Measurements from ENCODE around the gene GPRC5D.
A peak's percentile ranks its signal among the peaks of the same experiment; 100 is the strongest.

Gene GPRC5D

DNA sequence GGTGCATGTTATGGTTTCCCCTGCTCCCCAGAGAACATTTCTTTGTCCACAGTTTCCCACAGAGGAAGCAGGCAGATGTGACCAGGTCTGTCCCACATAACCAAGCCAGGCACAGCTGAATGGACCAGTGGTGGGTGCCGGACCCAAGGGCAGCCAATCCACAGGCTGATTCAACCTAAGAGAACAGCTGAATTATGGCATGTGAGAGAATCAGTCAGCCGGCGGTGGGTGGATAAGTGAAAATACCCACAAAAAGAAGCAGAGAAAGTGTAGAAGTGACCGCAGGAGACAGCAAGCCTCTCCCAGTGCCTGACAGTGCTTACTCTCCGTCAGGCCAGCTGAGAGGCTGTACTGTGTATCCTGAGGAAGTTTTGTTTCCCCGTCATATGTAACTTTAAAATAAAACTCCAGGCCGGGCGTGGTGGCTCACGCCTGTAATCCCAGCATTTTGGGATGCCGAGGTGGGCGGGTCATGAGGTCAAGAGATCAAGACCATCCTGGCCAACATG is 14.9 kb downstream of the GPRC5D start:
- DNase-seq (ENCODE audit: low spot score), result no peak

GRCh38 chr12:12934556-12934955 is 17.4 kb downstream of the GPRC5D start:
- no peak for DNase-seq (ENCODE audit: low spot score)

DNA sequence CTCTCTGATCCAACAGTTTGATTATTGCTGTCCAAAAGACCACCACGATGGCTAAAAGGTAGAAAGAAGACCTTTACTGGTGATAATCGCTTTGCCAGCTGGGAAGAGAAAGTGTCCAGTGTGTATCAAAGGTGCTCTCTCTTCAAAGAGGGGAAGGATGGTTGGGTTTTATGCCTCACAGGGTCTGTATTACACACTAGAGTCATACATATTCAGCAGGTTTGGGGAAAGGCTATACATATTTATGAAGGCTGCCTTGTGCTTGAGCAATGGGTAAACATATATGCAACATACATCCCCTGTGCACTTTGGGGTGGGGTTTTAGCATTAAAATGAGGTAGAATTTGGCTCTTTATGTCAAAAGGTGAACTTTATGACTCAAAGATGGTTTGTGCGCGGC is 18.2 kb downstream of the GPRC5D start:
- no peak for DNase-seq (ENCODE audit: low spot score)

DNA sequence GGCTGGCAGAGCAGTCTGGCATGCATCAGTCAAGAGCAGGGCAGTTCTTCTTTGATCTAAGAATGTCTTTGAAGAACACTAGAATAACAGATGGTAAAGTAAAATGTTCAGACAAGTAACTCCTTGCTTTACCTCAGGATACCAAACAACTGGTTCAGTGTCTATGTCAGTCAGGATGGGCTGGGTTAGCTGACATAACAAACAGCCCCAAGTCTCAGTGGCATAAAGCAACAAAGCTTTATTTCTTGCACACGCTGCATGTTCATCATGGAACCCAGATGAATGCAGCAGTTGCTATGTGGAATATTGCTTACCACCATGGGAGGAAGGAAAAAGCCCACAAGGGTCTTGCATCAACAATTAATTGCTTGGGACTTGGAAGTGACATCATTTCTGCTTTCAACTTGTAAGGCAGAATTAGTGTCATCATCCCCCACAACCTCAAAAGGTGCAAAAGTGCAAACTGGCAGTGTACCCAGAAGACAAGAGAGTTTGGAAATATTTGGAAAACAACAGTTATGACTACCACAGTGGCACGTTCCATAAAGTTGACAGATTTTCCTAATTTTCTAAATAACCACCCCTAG is 21.2 kb downstream of the GPRC5D start:
- no peak for DNase-seq (ENCODE audit: low spot score)

DNA sequence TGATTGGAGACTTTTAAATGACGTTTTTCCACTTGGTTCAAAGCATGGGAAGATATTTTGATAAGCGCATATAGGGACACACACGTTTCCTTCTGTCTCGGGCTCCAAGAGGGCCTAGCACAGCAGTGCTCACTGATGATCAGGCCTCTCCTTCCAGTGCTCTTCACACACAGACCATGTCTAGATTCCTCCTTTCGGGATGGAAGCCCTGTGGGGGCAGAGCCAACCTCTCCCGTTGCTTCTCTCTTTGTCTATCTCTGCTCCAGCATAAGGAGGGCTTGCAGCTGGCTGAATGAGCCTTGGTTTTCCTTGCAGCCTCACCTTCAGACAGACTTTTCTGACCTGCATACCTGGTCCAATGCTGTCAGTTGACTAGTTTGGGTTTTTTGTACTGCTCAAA is 22.3 kb downstream of the GPRC5D start:
- no peak for DNase-seq (ENCODE audit: low spot score)

DNA sequence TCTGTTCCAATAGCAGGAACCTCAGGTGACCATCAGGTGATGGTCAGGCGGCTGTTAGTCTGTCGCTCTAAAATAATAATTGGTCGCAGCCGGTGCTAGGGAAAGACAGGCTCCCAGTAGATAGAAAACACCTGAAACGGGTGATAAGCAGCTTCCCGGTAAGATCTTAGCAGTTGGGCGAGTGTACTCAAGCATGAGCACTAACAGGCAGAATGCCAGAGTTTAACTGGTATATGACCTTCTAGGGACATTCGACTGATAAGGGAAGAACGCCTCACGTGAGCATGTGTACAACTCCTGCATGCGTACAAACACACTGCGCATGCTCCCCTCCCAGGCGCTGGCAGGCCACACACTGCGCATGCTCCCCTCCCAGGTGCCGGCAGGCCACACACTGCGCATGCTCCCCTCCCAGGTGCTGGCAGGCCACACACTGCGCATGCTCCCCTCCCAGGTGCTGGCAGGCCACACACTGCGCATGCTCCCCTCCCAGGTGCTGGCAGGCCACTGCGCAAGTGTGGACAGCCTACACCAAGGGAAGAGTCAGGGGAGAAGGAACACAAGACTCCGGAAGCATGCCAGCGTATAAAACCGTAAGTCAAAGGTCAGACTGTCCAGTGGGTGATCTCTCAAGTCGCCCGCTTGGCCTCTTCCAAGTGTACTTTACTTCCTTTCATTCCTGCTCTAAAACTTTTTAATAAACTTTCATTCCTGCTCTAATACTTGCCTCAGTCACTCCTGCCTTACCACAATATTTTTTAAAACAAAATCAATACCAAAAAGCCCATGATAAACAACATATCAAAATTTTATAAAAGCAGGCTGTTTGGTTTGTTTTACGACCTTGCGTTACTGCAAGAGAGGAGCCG is 24.5 kb downstream of the GPRC5D start:
- DNase-seq (ENCODE audit: low spot score), result no peak

GRCh38 chr12:12926571-12927071 is 25.3 kb downstream of the GPRC5D start:
- DNase-seq (ENCODE audit: low spot score), result no peak

DNA sequence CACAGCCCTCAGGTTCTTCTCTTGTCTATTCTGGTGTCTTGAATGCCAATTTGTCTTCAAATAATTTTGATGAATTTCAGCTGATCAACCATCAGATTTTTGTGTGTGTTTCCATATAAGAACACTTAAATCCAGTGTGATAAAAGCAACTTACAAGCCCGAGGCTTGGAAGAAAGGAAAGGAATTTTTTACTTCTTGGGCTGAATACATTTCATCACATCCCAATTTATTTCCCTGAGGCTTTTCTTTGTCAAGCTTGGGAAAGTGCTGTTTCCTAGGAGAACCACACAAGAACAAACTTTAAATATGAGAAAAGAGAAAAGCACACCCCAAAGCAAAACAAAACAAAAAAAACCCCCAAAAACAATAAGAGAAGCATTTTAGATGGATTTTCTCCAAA is 26.6 kb downstream of the GPRC5D start:
- no peak for DNase-seq (ENCODE audit: low spot score)

DNA sequence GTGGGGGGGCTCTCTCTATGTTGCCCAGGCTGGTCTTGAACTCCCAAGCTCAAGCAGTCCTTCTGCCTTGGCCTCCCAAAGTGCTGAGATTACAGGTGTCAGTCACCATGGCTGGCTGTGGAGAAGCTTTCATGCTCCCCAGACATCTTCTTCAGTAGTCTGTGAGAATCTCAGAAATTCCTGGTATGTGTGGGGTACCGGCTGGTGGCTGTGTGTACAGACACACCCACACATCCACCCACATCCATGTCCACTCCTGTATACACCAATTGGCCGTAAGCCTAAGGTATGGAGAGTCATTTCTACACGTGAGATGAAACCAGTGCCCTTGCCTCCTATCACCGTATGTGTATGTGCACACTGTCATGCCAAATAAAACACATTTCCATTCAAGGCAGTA is 27.8 kb downstream of the GPRC5D start:
- no peak for DNase-seq (ENCODE audit: low spot score)

- no peak for DNase-seq (ENCODE audit: low spot score)
These were observed 29.0 kb downstream of the GPRC5D start for GRCh38 chr12:12922978-12923377.

DNA sequence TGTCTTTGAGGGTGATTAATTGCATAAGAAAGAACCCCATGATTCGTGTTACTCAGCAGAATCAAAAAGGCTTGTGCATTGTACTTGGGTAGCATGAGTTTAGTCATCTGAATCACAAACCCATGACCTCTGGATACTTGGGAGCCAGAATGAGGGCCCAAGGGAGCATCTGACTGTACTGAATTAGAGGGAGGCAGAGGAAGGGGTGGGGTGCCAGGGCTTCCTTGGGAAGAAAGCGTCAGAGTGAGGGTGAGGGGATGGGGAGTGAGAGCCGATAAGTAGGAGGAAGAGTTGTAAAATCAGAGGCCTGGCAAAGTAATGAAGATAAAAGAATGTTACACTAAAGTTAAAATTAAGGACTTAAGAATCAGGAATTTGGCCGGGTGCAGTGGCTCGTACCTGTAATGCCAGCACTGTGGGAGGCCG is 29.8 kb downstream of the GPRC5D start:
- no peak for DNase-seq (ENCODE audit: low spot score)

GRCh38 chr12:12919666-12920435 is 32.1 kb downstream of the GPRC5D start:
- no peak for DNase-seq (ENCODE audit: low spot score)

DNA sequence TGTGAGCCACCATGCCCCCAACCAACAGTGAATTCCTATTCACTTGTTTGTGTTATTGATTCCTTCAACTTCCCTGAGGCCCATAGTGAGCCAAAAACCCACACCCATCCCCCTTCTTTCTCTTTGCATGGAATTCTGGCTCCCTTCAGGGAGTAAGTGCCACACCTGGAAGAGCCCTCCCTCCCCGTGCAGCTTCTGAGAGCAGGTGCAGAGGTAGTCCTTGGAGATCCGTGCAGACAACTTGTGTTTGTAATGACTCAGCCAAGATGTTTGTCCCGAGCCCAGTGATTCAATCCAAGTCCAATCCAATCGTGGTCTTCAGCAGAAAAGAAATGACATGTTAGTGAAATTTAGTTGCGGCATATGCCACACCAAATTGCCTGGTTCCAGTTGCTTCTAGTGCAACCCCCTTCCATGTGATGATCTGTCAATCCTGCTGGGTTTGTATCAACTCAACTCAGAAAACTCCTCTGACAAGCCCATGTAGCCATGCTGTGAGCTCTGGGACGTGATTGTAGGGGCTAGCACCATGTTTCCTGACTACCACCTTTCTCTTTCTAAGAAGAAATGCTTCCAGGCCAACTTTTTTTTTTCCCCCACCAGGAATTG is 33.1 kb downstream of the GPRC5D start:
- no peak for DNase-seq (ENCODE audit: low spot score)

GRCh38 chr12:12917517-12917916 is 34.5 kb downstream of the GPRC5D start:
- no peak for DNase-seq (ENCODE audit: low spot score)

DNA sequence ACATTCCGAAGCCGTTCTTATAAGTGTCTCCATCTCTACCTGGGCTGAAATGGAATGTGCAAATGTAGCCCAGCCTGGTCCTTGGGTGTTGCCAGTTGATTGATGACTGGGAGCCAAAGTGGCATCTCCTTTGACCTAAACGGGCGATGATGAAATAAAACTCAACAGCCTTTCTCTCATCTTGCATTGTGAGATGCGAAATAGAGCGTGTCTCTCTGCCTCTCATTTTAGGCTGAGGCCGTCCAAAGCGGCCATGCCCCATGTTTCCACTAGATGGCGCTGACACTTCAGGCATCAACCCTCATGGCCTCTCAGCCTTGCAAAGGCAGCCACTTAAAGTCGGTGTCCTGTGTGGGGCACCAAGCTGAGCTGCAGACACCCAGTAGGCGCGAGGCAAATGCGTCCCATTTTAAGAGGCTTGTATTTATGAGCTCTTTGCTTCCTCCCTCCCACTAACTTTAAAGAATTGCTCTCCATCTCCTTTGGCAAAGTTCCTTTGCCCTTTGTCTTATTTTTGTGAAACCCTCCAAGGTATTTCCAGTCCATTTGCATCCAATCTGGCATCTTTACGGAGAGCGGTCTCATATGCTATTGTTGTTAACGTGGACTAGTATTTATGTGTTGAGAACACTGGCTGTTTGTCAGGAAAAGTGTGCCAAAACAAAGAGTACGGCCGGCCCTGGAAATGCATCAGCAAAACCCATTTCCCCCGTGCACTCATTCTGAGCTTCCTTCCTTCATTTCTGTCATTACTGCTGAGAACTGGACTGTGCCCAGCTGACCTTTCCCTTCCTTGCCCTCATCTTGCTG is 35.6 kb downstream of the GPRC5D start:
- peak; percentile 93 for DNase-seq (ENCODE audit: low spot score)

DNA sequence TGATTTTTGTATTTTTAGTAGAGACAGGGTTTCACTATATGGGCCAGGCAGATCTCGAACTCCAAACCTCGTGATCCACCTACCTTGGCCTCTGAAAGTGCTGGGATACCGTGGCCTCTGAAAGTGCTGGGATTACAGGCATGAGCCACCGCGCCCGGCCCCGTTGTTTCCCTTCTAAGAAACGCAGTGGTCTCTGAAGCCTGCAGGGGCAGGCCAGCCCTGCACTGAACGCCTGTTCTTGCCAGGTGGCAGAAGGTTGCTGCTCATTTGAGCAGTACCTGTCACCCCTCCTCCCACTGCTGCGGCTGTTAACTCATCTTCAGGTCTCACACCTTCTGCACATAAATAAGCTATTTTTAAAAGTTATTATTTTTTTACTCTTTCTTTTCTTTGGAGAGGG is 36.3 kb downstream of the GPRC5D start:
- DNase-seq (ENCODE audit: low spot score), result no peak

- DNase-seq (ENCODE audit: low spot score), result no peak
These were observed 39.3 kb downstream of the GPRC5D start for GRCh38 chr12:12912711-12913110.

GRCh38 chr12:12909995-12910420 is 42.0 kb downstream of the GPRC5D start:
- no peak for DNase-seq (ENCODE audit: low spot score)

GRCh38 chr12:12909228-12909994 is 42.6 kb downstream of the GPRC5D start:
- DNase-seq (ENCODE audit: low spot score), result no peak

GRCh38 chr12:12908711-12909110 is 43.3 kb downstream of the GPRC5D start:
- no peak for DNase-seq (ENCODE audit: low spot score)
